HCT116 (cell line): ENCODE results near the gene AMMECR1. TPM values are rescaled to one million over a fixed set of nuclear protein-coding genes. Genes with fewer than 3 reads are reported as not detected.

Source experiments
- ATAC-seq: fragments of 200-7000 bp; cut with Tn5 transposase; 2 replicates; pipeline ENCODE4 v1.9.1; 2020; ENCODE audit warnings: mild to moderate bottlenecking, moderate library complexity
- BruUV-seq: library from RNA; stranded (reverse); fragments of 400-500 nt; replicated peaks from 2 replicates; lab custom pipeline; 2021; lab: Mats Ljungman, UMichigan
- CTCF ChIA-PET: fragments of 300-600 bp; sonication (Branson Sonifier 250); formaldehyde crosslinking; loops from one replicate; lab custom pipeline; 2021; ENCODE audit warnings: antibody characterized with exemption; lab: Charles Lee
- POLR2A ChIA-PET: fragments of 300-600, 350-600 bp; sonication (Branson Sonifier 250); formaldehyde crosslinking; loops from one replicate; lab custom pipeline; 2021; ENCODE audit warnings: antibody characterized with exemption; lab: Charles Lee
- RAD21 ChIA-PET, 2 experiments: fragments of 300-600 bp; sonication (Branson Sonifier 250); formaldehyde crosslinking; loops; one replicate each; lab custom pipeline; 2023; ENCODE audit warnings: low total read pairs in 2 of 2; ENCODE audit not compliant: uncharacterized antibody in 2 of 2, unreplicated experiment in 2 of 2, low non-redundant PET in 1 of 2; lab: Charles Lee
- DNase-seq: peaks from one replicate; pipeline ENCODE4 v3.0.0-alpha.2; 2010; ENCODE audit warnings: low read depth, low spot score
- H2AFZ ChIP-seq: fragments of 200-600 bp; shearing (Covaris generic), sonication (generic); 2 replicates; pipeline ENCODE4 v1.6.1; 2017; ENCODE audit warnings: low read depth, mixed run types, mixed read lengths, antibody characterized with exemption, low read length; ENCODE audit not compliant: poor library complexity, severe bottlenecking
- H3K27ac ChIP-seq: 2 replicates; pipeline ENCODE4 v1.5.1; 2012; ENCODE audit warnings: low read depth, low read length
- H3K27me3 ChIP-seq: fragments of 200-600 bp; sonication (generic); 2 replicates; pipeline ENCODE4 v1.6.1; 2016; ENCODE audit warnings: mixed run types, low read length, mixed read lengths; ENCODE audit not compliant: insufficient read depth
- H3K36me3 ChIP-seq, 2 experiments: fragments of 200-500 bp in 1 of 2; fragments of 200-600 bp in 1 of 2; sonication (Bioruptor generic) in 1 of 2; sonication (generic) in 1 of 2; 2 replicates each; pipeline versions ENCODE4 v1.5.1 to v1.6.1; 2014 to 2016; ENCODE audit warnings: low read length in 2 of 2, inconsistent platforms in 1 of 2, mixed read lengths in 1 of 2, mixed run types in 1 of 2; ENCODE audit not compliant: insufficient read depth in 2 of 2, control insufficient read depth in 1 of 2
- H3K4me1 ChIP-seq, 2 experiments: fragments of 200-600 bp in 1 of 2; sonication (generic) in 1 of 2; 2 replicates each; pipeline versions ENCODE4 v1.5.1 to v1.6.1; 2012 to 2017; ENCODE audit warnings: low read length in 2 of 2, inconsistent platforms in 1 of 2, mild to moderate bottlenecking in 1 of 2, mixed read lengths in 1 of 2, mixed run types in 1 of 2, moderate library complexity in 1 of 2; ENCODE audit not compliant: insufficient read depth in 2 of 2, control insufficient read depth in 1 of 2
- H3K4me2 ChIP-seq: fragments of 200-600 bp; sonication (generic); 2 replicates; pipeline ENCODE4 v1.6.1; 2017; ENCODE audit warnings: mixed run types, low read length, mixed read lengths
- H3K4me3 ChIP-seq, 2 experiments: fragments of 200-600 bp in 1 of 2; sonication (generic) in 1 of 2; replicated peaks in 1 of 2; 2 replicates each; pipeline ENCODE4 v1.5.1; 2011 to 2016; ENCODE audit warnings: low read length in 2 of 2, control low read depth in 1 of 2, low read depth in 1 of 2, mild to moderate bottlenecking in 1 of 2, mixed read lengths in 1 of 2, mixed run types in 1 of 2
- H3K79me2 ChIP-seq: fragments of 200-600 bp; sonication (generic); 2 replicates; pipeline ENCODE4 v1.6.1; 2017; ENCODE audit warnings: mild to moderate bottlenecking, mixed run types, low read length, moderate library complexity, mixed read lengths; ENCODE audit not compliant: insufficient read depth
- H3K9ac ChIP-seq: fragments of 200-600 bp; sonication (generic); 2 replicates; pipeline ENCODE4 v1.6.1; 2016; ENCODE audit warnings: low read length, mixed read lengths
- H3K9me2 ChIP-seq: fragments of 200-600 bp; sonication (generic), shearing (Covaris generic); 2 replicates; pipeline ENCODE4 v1.6.1; 2017; ENCODE audit warnings: mixed run types, mild to moderate bottlenecking, moderate library complexity; ENCODE audit not compliant: insufficient read depth
- H3K9me3 ChIP-seq, 2 experiments: fragments of 200-500 bp in 1 of 2; fragments of 200-600 bp in 1 of 2; sonication (Bioruptor generic) in 1 of 2; sonication (generic) in 1 of 2; 2 replicates each; pipeline ENCODE4 v1.6.1; 2014 to 2017; ENCODE audit warnings: low read length in 2 of 2, mixed read lengths in 2 of 2, inconsistent platforms in 1 of 2, low read depth in 1 of 2, mild to moderate bottlenecking in 1 of 2, mixed run types in 1 of 2, moderate library complexity in 1 of 2; ENCODE audit not compliant: control insufficient read depth in 1 of 2, insufficient read depth in 1 of 2
- H4K20me1 ChIP-seq: fragments of 200-600 bp; sonication (generic), shearing (Covaris generic); 2 replicates; pipeline ENCODE4 v1.6.1; 2017; ENCODE audit warnings: mixed run types, mild to moderate bottlenecking, moderate library complexity; ENCODE audit not compliant: insufficient read depth
- ATF3 ChIP-seq: IDR thresholded peaks from 2 replicates; pipeline ENCODE4 v1.6.1; 2012
- CBX3 ChIP-seq: IDR thresholded peaks from 2 replicates; pipeline ENCODE4 v1.6.1; 2012; ENCODE audit warnings: low read depth
- CEBPB ChIP-seq: IDR thresholded peaks from 2 replicates; pipeline ENCODE4 v1.6.1; 2012; ENCODE audit warnings: low read depth
- ELF1 ChIP-seq: IDR thresholded peaks from 2 replicates; pipeline ENCODE4 v1.6.1; 2012; ENCODE audit warnings: low read depth, borderline replicate concordance
- EZH2 ChIP-seq: fragments of 200-600 bp; sonication (generic); IDR thresholded peaks from 2 replicates; pipeline ENCODE4 v1.6.1; 2017; ENCODE audit warnings: antibody characterized with exemption, mixed run types
- EZH2phosphoT487 ChIP-seq: fragments of 200-600 bp; IDR thresholded peaks from 2 replicates; pipeline ENCODE4 v1.6.1; 2018; ENCODE audit warnings: antibody characterized with exemption, borderline replicate concordance
- POLR2A ChIP-seq: IDR thresholded peaks from 2 replicates; pipeline ENCODE4 v1.7.0; 2011; ENCODE audit warnings: borderline replicate concordance; ENCODE audit not compliant: insufficient read depth, insufficient read length; ENCODE audit errors: extremely low read depth
- POLR2AphosphoS5 ChIP-seq: IDR thresholded peaks from 2 replicates; pipeline ENCODE4 v1.6.1; 2011; ENCODE audit warnings: mild to moderate bottlenecking, low read depth, low read length, moderate library complexity
- RAD21 ChIP-seq: IDR thresholded peaks from 2 replicates; pipeline ENCODE4 v1.6.1; 2012; ENCODE audit warnings: low read depth, mild to moderate bottlenecking
- REST ChIP-seq: IDR thresholded peaks from 2 replicates; pipeline ENCODE4 v1.6.1; 2012; ENCODE audit warnings: low read depth
- SIN3A ChIP-seq: IDR thresholded peaks from 2 replicates; pipeline ENCODE4 v1.6.1; 2012; ENCODE audit warnings: low read depth
- SRF ChIP-seq: IDR thresholded peaks from 2 replicates; pipeline ENCODE4 v1.6.1; 2012; ENCODE audit warnings: low read depth
- TCF7L2 ChIP-seq: IDR thresholded peaks from 2 replicates; pipeline ENCODE4 v1.7.0; 2011; ENCODE audit warnings: borderline replicate concordance, inconsistent platforms; ENCODE audit not compliant: insufficient read depth, insufficient read length; ENCODE audit errors: extremely low read depth
- YY1 ChIP-seq: IDR thresholded peaks from 2 replicates; pipeline ENCODE4 v1.6.1; 2011; ENCODE audit warnings: low read length, low read depth, moderate library complexity, mild to moderate bottlenecking; ENCODE audit not compliant: insufficient replicate concordance; ENCODE audit errors: extremely low read depth
- ZNF274 ChIP-seq: fragments of 200-500 bp; sonication (Bioruptor generic); IDR thresholded peaks from 2 replicates; pipeline ENCODE4 v1.6.1; 2014; ENCODE audit warnings: mild to moderate bottlenecking, low read depth, low read length, inconsistent platforms
- intact Hi-C: fragments of 100-400 bp; cut with micrococcal nuclease; formaldehyde crosslinking; loops from 2 replicates; pipeline ENCODE4 v1.10.0; 2022
- total RNA-seq: library from RNA; stranded (reverse); gene quantifications from one replicate; pipeline ENCODE4 v1.2.1, GENCODE V29; 2021; ENCODE audit not compliant: unreplicated experiment
- TF ChIP-seq, protein P1 (sequence below): IDR thresholded peaks from 2 replicates; pipeline ENCODE4 v1.6.1; 2012
- TF ChIP-seq, protein P2 (sequence below): IDR thresholded peaks from 2 replicates; pipeline ENCODE4 v1.6.1; 2011; ENCODE audit warnings: mild to moderate bottlenecking, low read length, moderate library complexity; ENCODE audit not compliant: insufficient replicate concordance; ENCODE audit errors: extremely low read depth

AMMECR1 gene
- total RNA-seq, 1 experiment from 2014 or later, result 9.2 TPM

DNA sequence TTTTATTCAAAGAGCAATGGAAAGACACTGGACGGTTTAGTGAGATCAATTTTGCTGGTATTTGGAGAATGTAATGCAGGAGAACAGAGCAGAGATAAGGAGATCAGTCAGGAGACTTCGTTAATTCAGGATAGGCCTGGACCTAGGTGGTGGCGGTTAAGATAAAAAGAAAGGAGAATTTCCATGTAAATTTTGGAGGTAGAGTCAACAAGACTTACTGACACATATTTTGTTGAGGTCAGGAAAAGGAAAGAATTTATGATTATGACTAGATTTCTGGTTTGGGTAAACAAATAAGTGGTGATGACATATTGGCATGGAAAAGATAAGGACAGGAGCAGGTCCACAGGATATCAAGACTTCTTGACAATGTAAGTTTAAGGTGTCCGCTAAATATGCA, 8.8 kb upstream of the AMMECR1 start:
- no peak for DNase-seq
- CTCF ChIA-PET, result no interaction called here
- intact Hi-C loops, result no loop called here

More for the DNA sequence above, 8.8 kb upstream of the AMMECR1 start:
- Histone ChIP-seq H3K9me3 (no peaks in the 10 kb centered on the region), H2AFZ (no peak overlapping the region), H3K27me3 (no peaks in the 10 kb centered on the region)
- TF ChIP-seq EZH2phosphoT487 (no peak), CEBPB (no peak), SRF (no peak), POLR2AphosphoS5 (no peak), CBX3 (no peak), EZH2 (no peak), TCF7L2 (no peak), REST (no peak), ZNF274 (no peak), YY1 (no peak), POLR2A (no peak), SIN3A (no peak), RAD21 (no peak), ELF1 (no peak), ATF3 (no peak)
- TF ChIP-seq, protein P1, sequence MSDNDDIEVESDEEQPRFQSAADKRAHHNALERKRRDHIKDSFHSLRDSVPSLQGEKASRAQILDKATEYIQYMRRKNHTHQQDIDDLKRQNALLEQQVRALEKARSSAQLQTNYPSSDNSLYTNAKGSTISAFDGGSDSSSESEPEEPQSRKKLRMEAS, result no peak
- TF ChIP-seq, protein P2, sequence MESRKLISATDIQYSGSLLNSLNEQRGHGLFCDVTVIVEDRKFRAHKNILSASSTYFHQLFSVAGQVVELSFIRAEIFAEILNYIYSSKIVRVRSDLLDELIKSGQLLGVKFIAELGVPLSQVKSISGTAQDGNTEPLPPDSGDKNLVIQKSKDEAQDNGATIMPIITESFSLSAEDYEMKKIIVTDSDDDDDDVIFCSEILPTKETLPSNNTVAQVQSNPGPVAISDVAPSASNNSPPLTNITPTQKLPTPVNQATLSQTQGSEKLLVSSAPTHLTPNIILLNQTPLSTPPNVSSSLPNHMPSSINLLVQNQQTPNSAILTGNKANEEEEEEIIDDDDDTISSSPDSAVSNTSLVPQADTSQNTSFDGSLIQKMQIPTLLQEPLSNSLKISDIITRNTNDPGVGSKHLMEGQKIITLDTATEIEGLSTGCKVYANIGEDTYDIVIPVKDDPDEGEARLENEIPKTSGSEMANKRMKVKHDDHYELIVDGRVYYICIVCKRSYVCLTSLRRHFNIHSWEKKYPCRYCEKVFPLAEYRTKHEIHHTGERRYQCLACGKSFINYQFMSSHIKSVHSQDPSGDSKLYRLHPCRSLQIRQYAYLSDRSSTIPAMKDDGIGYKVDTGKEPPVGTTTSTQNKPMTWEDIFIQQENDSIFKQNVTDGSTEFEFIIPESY, result no peak
- TF ChIP-seq, all 23 proteins: peak for 0
- Histone ChIP-seq H3K9me2 (no peaks in the 10 kb centered on the region), H3K27ac (no peak overlapping the region), H3K9ac (no peak overlapping the region), H4K20me1 (no peaks in the 10 kb centered on the region), H3K4me3 (no peak overlapping the region), H3K36me3 (no peaks in the 10 kb centered on the region), H3K79me2 (no peaks in the 10 kb centered on the region), H3K4me2 (no peak overlapping the region), H3K4me1 (no peaks in the 10 kb centered on the region)
- RAD21 ChIA-PET, result no interaction called here
- no TSS peak for BruUV-seq
- POLR2A ChIA-PET, result no interaction called here
- ATAC-seq, result no peak
